HG03432 (cell line): ENCODE data around the gene SNX25.

Source experiments
- ATAC-seq: cut with Tn5 transposase; IDR thresholded peaks from one replicate; pipeline ENCODE4 v1.9.1; 2021; ENCODE audit warnings: mild to moderate bottlenecking, moderate library complexity; ENCODE audit not compliant: unreplicated experiment

SNX25 gene

GRCh38 chr4:185398618-185399017 lies 189.2 kb downstream of the SNX25 start:
- ATAC-seq: no peak

- no peak for ATAC-seq
Measured at GRCh38 chr4:185399466-185399865, 190.1 kb downstream of the SNX25 start.

- no peak for ATAC-seq
Measured at GRCh38 chr4:185404031-185404430, 194.6 kb downstream of the SNX25 start.

GRCh38 chr4:185405296-185405999 lies 196.1 kb downstream of the SNX25 start:
- ATAC-seq: peak; percentile 66

- ATAC-seq: no peak
Measured at GRCh38 chr4:185408432-185408831, 199.0 kb downstream of the SNX25 start.

GRCh38 chr4:185411849-185412248 lies 202.5 kb downstream of the SNX25 start:
- no peak for ATAC-seq

GRCh38 chr4:185412412-185412811 lies 203.0 kb downstream of the SNX25 start:
- no peak for ATAC-seq
